HG02884 (cell line): ENCODE results near the gene NINL.
A peak's percentile ranks its signal among the peaks of the same experiment; 100 is the strongest.

ENCODE experiments used
- ATAC-seq: cut with Tn5 transposase; IDR thresholded peaks from one replicate; pipeline ENCODE4 v1.9.1; 2021; ENCODE audit warnings: mild to moderate bottlenecking, moderate library complexity; ENCODE audit not compliant: unreplicated experiment

The NINL gene

DNA sequence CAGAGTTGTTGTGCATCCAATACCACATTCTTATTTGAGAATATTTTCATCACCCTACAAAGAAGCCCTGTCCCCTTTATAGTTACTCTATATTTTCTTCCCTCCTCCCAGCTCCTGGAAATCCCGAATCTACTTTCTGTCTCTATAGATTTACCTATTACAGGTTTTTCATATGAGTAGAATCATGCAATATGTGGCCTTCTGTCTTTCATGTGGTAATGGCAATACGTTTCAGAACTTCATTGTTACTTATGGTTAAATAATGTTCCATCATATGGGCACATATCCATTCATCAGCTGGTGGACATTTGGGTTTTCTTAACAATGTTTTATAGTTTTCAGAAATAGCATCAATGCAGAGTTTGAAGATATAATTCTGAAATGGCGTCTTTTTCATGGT is 160.8 kb downstream of the NINL start:
- no peak for ATAC-seq

DNA sequence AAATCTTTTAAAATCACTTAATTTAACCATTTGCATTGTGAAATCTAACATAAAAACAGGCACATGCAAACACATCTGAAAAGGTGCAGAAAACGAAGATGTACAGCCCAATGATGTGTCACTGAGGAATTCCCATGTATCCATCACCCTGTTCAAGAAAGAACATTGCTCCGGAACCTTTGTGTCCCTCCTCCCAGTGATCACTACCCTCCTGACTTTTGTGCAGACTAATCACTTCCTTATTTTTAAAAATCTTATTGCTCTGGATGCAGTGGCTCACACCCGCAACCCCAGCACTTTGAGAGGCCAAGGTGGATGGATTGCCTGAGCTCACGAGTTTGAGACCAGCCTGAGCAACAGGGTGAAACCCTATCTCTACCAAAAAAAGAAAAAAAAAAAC is 163.3 kb downstream of the NINL start:
- ATAC-seq: no peak

DNA sequence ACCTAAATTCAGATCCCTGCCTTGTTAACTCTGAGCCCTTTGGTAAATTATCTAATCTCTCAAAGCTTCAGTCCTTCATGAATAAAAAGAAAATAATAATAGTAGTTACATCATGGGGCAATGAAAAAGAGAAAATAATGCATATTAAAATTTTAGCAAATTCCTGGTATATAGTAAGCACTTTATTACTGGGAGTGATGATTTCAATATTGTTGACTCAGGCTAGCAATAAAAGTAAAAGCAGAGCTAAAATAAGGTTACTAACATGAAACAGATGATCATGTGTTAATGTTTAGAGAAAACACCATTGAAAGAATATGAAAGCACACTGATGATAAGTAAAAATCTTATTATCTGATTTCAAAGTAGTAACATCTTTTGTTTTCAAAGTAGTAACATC is 164.2 kb downstream of the NINL start:
- ATAC-seq: no peak

GRCh38 chr20:25418776-25419175 is 166.6 kb downstream of the NINL start:
- ATAC-seq: no peak

- no peak for ATAC-seq
Measured at GRCh38 chr20:25408890-25409289, 176.4 kb downstream of the NINL start.

DNA sequence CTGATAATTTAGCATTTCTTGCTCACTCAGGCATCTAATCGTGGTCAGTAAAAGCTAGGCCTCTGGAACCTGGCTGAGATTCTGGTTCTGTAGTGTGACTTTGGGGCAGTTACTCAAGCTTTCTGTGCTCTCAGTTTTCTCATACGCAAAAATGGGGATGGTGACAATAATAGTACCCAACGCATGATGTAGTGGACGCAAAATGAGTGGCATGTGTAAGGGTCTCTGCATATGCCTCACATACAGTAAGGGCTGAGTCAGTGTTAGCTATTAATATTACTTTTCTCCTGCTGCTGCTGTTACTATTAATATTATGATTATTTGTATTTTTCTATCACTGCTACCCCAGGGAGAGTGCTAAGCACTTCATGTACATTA is 177.2 kb downstream of the NINL start:
- no peak for ATAC-seq

DNA sequence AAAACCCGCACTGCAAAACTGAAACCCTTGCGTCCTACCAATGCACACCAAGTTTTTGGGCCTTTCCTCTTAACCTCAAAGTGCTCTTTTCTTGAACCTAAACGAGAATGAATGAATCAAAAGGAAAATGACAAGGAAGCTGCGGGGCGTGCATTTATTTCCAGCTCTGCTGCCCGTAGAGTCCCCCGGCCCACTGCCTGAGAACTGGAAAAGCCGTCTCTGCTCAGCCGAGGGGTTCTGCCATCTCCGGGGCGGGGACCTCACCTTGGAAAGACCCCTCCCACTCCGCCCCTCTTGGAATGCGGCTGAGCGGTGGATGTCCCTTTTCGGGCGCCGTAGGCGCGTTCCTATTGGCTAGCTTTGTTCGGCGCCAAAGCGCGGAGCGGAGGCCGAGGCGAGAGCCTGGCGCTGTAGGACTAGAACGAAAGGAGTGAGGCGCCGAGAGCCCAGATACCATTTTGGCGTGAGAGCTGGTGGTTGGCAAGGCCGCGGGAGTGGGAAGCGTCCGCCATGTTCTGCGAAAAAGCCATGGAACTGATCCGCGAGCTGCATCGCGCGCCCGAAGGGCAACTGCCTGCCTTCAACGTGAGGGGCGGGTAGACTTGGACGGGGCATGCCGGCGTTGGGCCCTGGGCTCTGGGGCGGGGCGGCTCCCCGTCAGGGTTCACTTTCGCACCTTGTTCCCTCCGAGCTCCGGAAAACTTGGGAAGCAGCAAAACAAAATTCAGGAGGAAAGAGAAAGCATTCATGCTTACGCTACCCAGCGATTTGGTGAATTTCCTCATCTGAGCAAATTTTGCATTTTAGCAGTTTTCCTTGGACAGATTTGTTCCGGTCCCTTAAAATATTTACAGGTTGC is 177.8 kb downstream of the NINL start, which contains the start of gene GINS1:
GINS1 (plus strand) TSS at position 363 of the 859 bp plus-strand sequence; CDS start at position 511, 148 bp downstream.
- peak; percentile 86 for ATAC-seq
